ENCODE results near the gene IMPDH2. TPM values are rescaled to one million over a fixed set of nuclear protein-coding genes. Genes with fewer than 3 reads are reported as not detected.

Gene IMPDH2
- total RNA-seq, 1 experiment from 2014 or later: 599 TPM

- peaks cover 3 to 26% of the 10 kb centered on the region in 2 experiments; a peak in 3 of 4 replicates for H3K4me1 ChIP-seq (ENCODE audit: control insufficient read depth in 1 of 2, insufficient read depth in 2 of 2, low read length in 2 of 2)
- peaks cover 41% of the 10 kb centered on the region for H3K79me2 ChIP-seq (ENCODE audit: insufficient read depth, low read length)
- TSS peak; percentile 95 for BruUV-seq (replicated peaks)
- no peak for DNase-seq (ENCODE audit: low read depth, low spot score)
- H3K9me2 ChIP-seq (ENCODE audit: insufficient read depth): no peaks in the 10 kb centered on the region
- H3K9ac ChIP-seq (ENCODE audit: low read length): peak overlapping the region; percentile 99
- peak overlapping the region; percentile 72 to 86 for H3K4me3 ChIP-seq (replicated peaks in 1 of 2; ENCODE audit: low read depth in 1 of 2, low read length in 2 of 2)
- POLR2A ChIA-PET: interaction anchor here (0.8 to 2.6 kb wide), 11 partner anchors 10 to 411 kb away, joined by 3 to 52 read pairs (median 13); partner anchors contain the start of genes DALRD3, IMPDH2, KLHDC8B and NDUFAF3
- intact Hi-C loops (cut with micrococcal nuclease): loop anchor here (1.0 kb wide), 1 partner anchor 12 kb away; the partner anchor contains the start of gene DALRD3
- H3K27ac ChIP-seq (ENCODE audit: low read depth, low read length): peak overlapping the region; percentile 99
- H3K36me3 ChIP-seq (ENCODE audit: control insufficient read depth in 1 of 2, insufficient read depth in 2 of 2, low read length in 2 of 2): peaks cover 2 to 5% of the 10 kb centered on the region in 2 experiments; a peak in 3 of 4 replicates
- H3K9me3 ChIP-seq (ENCODE audit: control insufficient read depth in 1 of 2, insufficient read depth in 1 of 2, low read depth in 1 of 2, low read length in 2 of 2): no peaks in the 10 kb centered on the region
- H3K4me2 ChIP-seq (ENCODE audit: low read length): peak overlapping the region; percentile 91
- TF ChIP-seq ELF1 (IDR thresholded peaks at IDR 0.05; ENCODE audit: borderline replicate concordance, low read depth) (no peak), SRF (IDR thresholded peaks at IDR 0.05; ENCODE audit: low read depth) (no peak), ZFX (IDR thresholded peaks at IDR 0.05) (no peak), CBX3 (IDR thresholded peaks at IDR 0.05; ENCODE audit: low read depth) (no peak), EZH2phosphoT487 (IDR thresholded peaks at IDR 0.05; ENCODE audit: borderline replicate concordance) (no peak), YY1 (IDR thresholded peaks at IDR 0.05; ENCODE audit: extremely low read depth, insufficient replicate concordance, low read depth, low read length) (no peak), TCF7L2 (IDR thresholded peaks at IDR 0.05; ENCODE audit: borderline replicate concordance, extremely low read depth, insufficient read depth, insufficient read length) (no peak), MAX (IDR thresholded peaks at IDR 0.05) (no peak), FOSL1 (IDR thresholded peaks at IDR 0.05; ENCODE audit: low read depth) (no peak), RAD21 (IDR thresholded peaks at IDR 0.05; ENCODE audit: low read depth) (no peak), POLR2A (IDR thresholded peaks at IDR 0.05; ENCODE audit: borderline replicate concordance, extremely low read depth, insufficient read depth, insufficient read length) (no peak), REST (IDR thresholded peaks at IDR 0.05; ENCODE audit: low read depth) (no peak), ZBTB33 (IDR thresholded peaks at IDR 0.05; ENCODE audit: extremely low read depth, insufficient replicate concordance, low read length) (no peak), EZH2 (IDR thresholded peaks at IDR 0.05) (no peak)
- H4K20me1 ChIP-seq (ENCODE audit: insufficient read depth): no peaks in the 10 kb centered on the region
- no peak for ATAC-seq
- H2AFZ ChIP-seq (ENCODE audit: low read depth, low read length, poor library complexity, severe bottlenecking): no peak overlapping the region
- RAD21 ChIA-PET (ENCODE audit: low non-redundant PET in 1 of 2, low total read pairs in 2 of 2, uncharacterized antibody in 2 of 2, unreplicated experiment in 2 of 2): interaction anchor here (0.6 to 1.9 kb wide), 4 partner anchors 11 to 443 kb away, joined by 3 to 8 read pairs (median 6); partner anchors contain the start of gene QRICH1 (in 1 of the 2)
- no peaks in the 10 kb centered on the region for H3K27me3 ChIP-seq (ENCODE audit: insufficient read depth, low read length)
- CTCF ChIA-PET: interaction anchor here (0.8 to 3.2 kb wide), 9 partner anchors 11 to 287 kb away, joined by 3 to 42 read pairs (median 5); partner anchors contain the start of genes DALRD3, IMPDH2, NDUFAF3 and P4HTM
Measured at GRCh38 chr3:49006408-49007067, 22.7 kb downstream of the IMPDH2 start.

Data from HCT116 (cell line).